Measurements from ENCODE around the gene NEGR1.

NEGR1 gene

DNA sequence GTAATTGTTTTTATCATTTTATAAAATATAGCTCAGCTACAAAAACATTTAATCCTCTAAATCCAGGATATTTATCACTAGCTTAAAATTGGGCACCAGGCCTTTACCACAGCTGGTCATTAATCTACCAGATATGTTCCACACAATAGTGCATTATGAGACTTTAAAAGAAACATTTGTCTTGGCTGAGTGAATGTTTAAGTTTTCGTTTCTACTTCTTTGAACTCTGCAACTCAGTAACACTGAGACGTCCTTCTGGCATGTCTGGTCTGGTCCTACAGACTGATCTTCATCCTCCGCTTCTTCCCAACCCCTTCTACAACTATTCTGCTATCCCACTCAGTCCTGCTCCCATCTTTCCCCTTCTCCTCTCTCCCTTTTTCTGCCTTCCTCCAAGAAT lies 296.2 kb downstream of the NEGR1 start:
- no peak overlapping the region for H3K27ac Mint-ChIP-seq
- TF ChIP-seq, protein P1, sequence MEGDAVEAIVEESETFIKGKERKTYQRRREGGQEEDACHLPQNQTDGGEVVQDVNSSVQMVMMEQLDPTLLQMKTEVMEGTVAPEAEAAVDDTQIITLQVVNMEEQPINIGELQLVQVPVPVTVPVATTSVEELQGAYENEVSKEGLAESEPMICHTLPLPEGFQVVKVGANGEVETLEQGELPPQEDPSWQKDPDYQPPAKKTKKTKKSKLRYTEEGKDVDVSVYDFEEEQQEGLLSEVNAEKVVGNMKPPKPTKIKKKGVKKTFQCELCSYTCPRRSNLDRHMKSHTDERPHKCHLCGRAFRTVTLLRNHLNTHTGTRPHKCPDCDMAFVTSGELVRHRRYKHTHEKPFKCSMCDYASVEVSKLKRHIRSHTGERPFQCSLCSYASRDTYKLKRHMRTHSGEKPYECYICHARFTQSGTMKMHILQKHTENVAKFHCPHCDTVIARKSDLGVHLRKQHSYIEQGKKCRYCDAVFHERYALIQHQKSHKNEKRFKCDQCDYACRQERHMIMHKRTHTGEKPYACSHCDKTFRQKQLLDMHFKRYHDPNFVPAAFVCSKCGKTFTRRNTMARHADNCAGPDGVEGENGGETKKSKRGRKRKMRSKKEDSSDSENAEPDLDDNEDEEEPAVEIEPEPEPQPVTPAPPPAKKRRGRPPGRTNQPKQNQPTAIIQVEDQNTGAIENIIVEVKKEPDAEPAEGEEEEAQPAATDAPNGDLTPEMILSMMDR (IDR thresholded peaks at IDR 0.05) = no peak
- no peaks in the 10 kb centered on the region for H3K9me3 Mint-ChIP-seq
- H3K36me3 Mint-ChIP-seq (ENCODE audit: low read depth) = no peaks in the 10 kb centered on the region
- no peak for DNase-seq
- H3K4me3 Mint-ChIP-seq = no peak overlapping the region
- H3K27me3 Mint-ChIP-seq (ENCODE audit: low read depth, poor library complexity) = no peaks in the 10 kb centered on the region
- H3K4me1 Mint-ChIP-seq = no peaks in the 10 kb centered on the region

- H3K36me3 Mint-ChIP-seq (ENCODE audit: low read depth) = no peaks in the 10 kb centered on the region
- no peak for DNase-seq
- no peaks in the 10 kb centered on the region for H3K9me3 Mint-ChIP-seq
- TF ChIP-seq, protein P1 (IDR thresholded peaks at IDR 0.05) = no peak
- H3K27ac Mint-ChIP-seq = no peak overlapping the region
- H3K4me1 Mint-ChIP-seq = no peaks in the 10 kb centered on the region
- H3K27me3 Mint-ChIP-seq (ENCODE audit: low read depth, poor library complexity) = no peaks in the 10 kb centered on the region
- H3K4me3 Mint-ChIP-seq = no peak overlapping the region
These were observed 301.8 kb downstream of the NEGR1 start for GRCh38 chr1:71980556-71980955.

- Mint-ChIP-seq H3K27ac (no peak overlapping the region), H3K36me3 (ENCODE audit: low read depth) (no peaks in the 10 kb centered on the region), H3K4me1 (no peaks in the 10 kb centered on the region), H3K9me3 (no peaks in the 10 kb centered on the region), H3K4me3 (no peak overlapping the region), H3K27me3 (ENCODE audit: low read depth, poor library complexity) (no peaks in the 10 kb centered on the region)
- TF ChIP-seq, protein P1 (IDR thresholded peaks at IDR 0.05) = no peak
- DNase-seq = no peak
These were observed 302.5 kb downstream of the NEGR1 start for GRCh38 chr1:71979882-71980281.

DNA sequence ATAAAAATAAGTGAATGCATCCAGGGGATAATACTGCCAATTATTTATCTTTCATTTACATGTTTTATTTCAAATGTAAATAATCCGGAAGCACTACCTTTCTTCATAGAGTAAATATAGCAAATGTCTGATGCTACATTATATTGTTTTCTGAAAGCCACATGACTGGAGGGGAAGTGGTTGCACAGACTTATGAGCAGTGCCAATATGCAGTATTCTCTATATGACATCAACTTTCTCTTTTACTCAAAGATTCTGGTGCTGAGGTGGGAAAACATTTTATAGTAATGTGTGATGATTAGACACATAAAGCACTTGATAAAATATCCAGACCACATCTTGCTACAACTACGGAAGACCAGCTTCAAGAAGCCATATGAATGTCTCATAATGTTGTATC lies 314.7 kb downstream of the NEGR1 start:
- no peaks in the 10 kb centered on the region for H3K36me3 Mint-ChIP-seq (ENCODE audit: low read depth)
- H3K9me3 Mint-ChIP-seq = no peaks in the 10 kb centered on the region
- no peak overlapping the region for H3K27ac Mint-ChIP-seq
- no peak for DNase-seq
- H3K4me1 Mint-ChIP-seq = no peaks in the 10 kb centered on the region
- H3K27me3 Mint-ChIP-seq (ENCODE audit: low read depth, poor library complexity) = peaks cover 2% of the 10 kb centered on the region
- TF ChIP-seq, protein P1 (IDR thresholded peaks at IDR 0.05) = no peak
- H3K4me3 Mint-ChIP-seq = no peak overlapping the region

GRCh38 chr1:71964188-71964587 lies 318.2 kb downstream of the NEGR1 start:
- H3K4me1 Mint-ChIP-seq = no peaks in the 10 kb centered on the region
- no peak overlapping the region for H3K4me3 Mint-ChIP-seq
- no peaks in the 10 kb centered on the region for H3K36me3 Mint-ChIP-seq (ENCODE audit: low read depth)
- TF ChIP-seq, protein P1 (IDR thresholded peaks at IDR 0.05) = no peak
- no peaks in the 10 kb centered on the region for H3K9me3 Mint-ChIP-seq
- no peaks in the 10 kb centered on the region for H3K27me3 Mint-ChIP-seq (ENCODE audit: low read depth, poor library complexity)
- no peak for DNase-seq
- H3K27ac Mint-ChIP-seq = peak overlapping the region; percentile 84

DNA sequence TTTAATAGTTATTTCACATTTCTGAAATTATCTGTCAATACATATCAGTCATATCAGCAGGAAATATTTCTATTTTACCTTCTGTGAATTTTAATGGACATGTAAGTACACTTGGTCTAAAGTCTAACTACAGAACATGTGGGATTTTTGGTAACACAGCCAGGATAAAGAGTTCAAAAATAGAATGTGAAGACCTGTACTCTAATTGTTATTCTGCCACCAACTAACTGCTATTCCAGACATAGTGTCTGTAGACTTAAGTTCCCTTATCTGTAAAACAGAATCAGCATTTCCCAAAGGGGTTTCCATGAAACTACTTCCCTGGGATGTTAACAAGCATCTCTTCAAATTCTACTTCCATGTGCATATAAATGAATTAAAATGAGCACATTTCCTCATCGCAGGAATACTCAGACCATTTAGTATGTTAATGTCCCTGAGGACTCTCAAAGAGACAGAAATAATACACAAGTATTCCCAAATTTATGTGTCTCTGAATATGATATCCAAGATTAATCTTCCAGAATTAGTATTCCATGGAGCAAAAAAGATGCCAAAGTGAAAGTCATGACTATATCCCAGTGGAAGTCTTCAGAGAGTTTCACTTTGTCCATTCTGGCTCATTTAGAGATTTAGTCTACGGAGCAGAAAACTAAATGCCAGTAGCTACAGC lies 325.6 kb downstream of the NEGR1 start:
- no peaks in the 10 kb centered on the region for H3K36me3 Mint-ChIP-seq (ENCODE audit: low read depth)
- no peak for DNase-seq
- H3K4me3 Mint-ChIP-seq = no peak overlapping the region
- no peaks in the 10 kb centered on the region for H3K9me3 Mint-ChIP-seq
- H3K27me3 Mint-ChIP-seq (ENCODE audit: low read depth, poor library complexity) = no peaks in the 10 kb centered on the region
- no peak overlapping the region for H3K27ac Mint-ChIP-seq
- H3K4me1 Mint-ChIP-seq = no peaks in the 10 kb centered on the region
- TF ChIP-seq, protein P1 (IDR thresholded peaks at IDR 0.05) = no peak

Measured in nephron progenitor cell (in vitro differentiated cells).